Lower leg skin (tissue), 4 donors: Measurements from ENCODE around the gene FBLN2. TPM values are rescaled to one million over a fixed set of nuclear protein-coding genes. Genes with fewer than 3 reads are reported as not detected.
A peak's percentile ranks its signal among the peaks of the same experiment; 100 is the strongest.

Experiments
- DNase-seq, 2 donors: peaks; one replicate each; pipeline ENCODE4 v3.0.0-alpha.2; 2019; ENCODE audit warnings: low spot score in 2 of 2
- H3K4me3 ChIP-seq: fragments of 200-600 bp; sonication (generic); 2 replicates; pipeline ENCODE4 v1.5.1; 2017; ENCODE audit warnings: mild to moderate bottlenecking, low read depth; ENCODE audit not compliant: poor library complexity, severe bottlenecking
- POLR2A ChIP-seq, 2 donors: fragments of 450-650 bp; IDR thresholded peaks; one replicate each; pipeline ENCODE4 v1.6.1; 2016 to 2017; ENCODE audit warnings: antibody characterized with exemption in 2 of 2, mild to moderate bottlenecking in 1 of 2, moderate library complexity in 1 of 2
- WGBS, 2 donors: methylation state at CpG; one replicate each; pipeline ENCODE4 v1.1.5; 2018; 5-methylcytosine and 5-hydroxymethylcytosine counted together
- intact Hi-C: fragments of 100-400 bp; cut with DNase I; formaldehyde crosslinking; loops from one replicate; pipeline ENCODE4 v1.15.0; 2023; ENCODE audit warnings: low total_unique reads
- total RNA-seq, 4 donors: library from RNA; depleted of rRNA; stranded (reverse); fragments of >200 nt; gene quantifications; one replicate each; pipeline ENCODE4 v1.1.0, GENCODE V29; 2016
- TF ChIP-seq, protein P1 (sequence below), 3 donors: fragments of 450-650 bp; IDR thresholded peaks; one replicate each; pipeline ENCODE4 v1.5.1; 2016; ENCODE audit warnings: antibody characterized with exemption in 3 of 3, mild to moderate bottlenecking in 3 of 3, moderate library complexity in 2 of 3

The FBLN2 gene
- total RNA-seq, 4 donors from 2014 or later: 40.1 to 153 (median 64.0) TPM

DNA sequence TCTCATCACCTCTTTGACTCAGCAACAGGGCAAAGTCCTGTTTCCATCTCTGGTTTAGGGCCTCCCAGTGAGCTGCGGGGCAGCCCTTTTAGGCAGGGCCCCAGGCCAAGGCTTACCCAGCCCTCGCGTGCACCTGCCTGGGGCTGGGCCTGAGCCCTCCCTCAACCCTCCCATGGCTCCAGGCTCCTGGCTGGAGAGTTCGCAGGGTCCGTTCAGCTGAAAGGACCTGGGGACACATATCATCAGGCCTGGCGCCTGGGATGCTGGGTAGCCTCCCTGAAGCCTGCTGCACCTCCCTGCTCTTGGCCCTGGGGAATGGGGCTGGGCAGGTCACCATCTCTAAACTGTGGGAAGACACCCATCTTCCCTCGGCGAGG is 39.1 kb upstream of the FBLN2 start:
- no peak overlapping the region for H3K4me3 ChIP-seq
- TF ChIP-seq, protein P1, sequence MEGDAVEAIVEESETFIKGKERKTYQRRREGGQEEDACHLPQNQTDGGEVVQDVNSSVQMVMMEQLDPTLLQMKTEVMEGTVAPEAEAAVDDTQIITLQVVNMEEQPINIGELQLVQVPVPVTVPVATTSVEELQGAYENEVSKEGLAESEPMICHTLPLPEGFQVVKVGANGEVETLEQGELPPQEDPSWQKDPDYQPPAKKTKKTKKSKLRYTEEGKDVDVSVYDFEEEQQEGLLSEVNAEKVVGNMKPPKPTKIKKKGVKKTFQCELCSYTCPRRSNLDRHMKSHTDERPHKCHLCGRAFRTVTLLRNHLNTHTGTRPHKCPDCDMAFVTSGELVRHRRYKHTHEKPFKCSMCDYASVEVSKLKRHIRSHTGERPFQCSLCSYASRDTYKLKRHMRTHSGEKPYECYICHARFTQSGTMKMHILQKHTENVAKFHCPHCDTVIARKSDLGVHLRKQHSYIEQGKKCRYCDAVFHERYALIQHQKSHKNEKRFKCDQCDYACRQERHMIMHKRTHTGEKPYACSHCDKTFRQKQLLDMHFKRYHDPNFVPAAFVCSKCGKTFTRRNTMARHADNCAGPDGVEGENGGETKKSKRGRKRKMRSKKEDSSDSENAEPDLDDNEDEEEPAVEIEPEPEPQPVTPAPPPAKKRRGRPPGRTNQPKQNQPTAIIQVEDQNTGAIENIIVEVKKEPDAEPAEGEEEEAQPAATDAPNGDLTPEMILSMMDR (IDR thresholded peaks at IDR 0.05): no peak
- intact Hi-C loops: loop anchor here (5.0 kb wide), 1 partner anchor 122 kb away; no protein-coding TSS in a partner anchor
- DNase-seq: no peak
- 80 to 86% methylated on average over 8 of the region's 8 CpGs for WGBS, 2 donors

DNA sequence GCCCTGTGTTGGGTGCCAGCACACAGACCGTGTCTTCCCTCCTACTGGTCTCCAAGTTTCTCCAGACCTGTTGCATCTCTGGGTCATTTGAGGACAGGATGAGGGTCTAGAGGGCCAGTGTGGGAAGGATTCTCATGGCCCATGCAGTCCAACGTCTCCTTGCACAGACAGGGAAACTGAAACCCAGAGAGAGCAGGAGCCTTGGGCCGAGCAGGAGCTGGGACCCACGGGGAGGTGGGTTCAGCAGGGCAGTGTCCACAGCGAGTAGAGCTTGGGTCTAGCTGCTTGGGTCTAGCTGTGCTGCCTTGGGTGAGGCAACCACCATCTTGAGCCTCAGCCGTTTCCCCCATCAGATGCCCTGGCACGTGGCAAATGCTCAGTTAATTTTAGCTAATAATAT is 36.5 kb upstream of the FBLN2 start:
- DNase-seq: no peak
- intact Hi-C loops: no loop called here
- WGBS, 2 donors: 86 to 87% methylated on average over 7 of the region's 7 CpGs
- no peak for TF ChIP-seq POLR2A (IDR thresholded peaks at IDR 0.05)
- TF ChIP-seq, protein P1 (IDR thresholded peaks at IDR 0.05): no peak
- no peak overlapping the region for H3K4me3 ChIP-seq

DNA sequence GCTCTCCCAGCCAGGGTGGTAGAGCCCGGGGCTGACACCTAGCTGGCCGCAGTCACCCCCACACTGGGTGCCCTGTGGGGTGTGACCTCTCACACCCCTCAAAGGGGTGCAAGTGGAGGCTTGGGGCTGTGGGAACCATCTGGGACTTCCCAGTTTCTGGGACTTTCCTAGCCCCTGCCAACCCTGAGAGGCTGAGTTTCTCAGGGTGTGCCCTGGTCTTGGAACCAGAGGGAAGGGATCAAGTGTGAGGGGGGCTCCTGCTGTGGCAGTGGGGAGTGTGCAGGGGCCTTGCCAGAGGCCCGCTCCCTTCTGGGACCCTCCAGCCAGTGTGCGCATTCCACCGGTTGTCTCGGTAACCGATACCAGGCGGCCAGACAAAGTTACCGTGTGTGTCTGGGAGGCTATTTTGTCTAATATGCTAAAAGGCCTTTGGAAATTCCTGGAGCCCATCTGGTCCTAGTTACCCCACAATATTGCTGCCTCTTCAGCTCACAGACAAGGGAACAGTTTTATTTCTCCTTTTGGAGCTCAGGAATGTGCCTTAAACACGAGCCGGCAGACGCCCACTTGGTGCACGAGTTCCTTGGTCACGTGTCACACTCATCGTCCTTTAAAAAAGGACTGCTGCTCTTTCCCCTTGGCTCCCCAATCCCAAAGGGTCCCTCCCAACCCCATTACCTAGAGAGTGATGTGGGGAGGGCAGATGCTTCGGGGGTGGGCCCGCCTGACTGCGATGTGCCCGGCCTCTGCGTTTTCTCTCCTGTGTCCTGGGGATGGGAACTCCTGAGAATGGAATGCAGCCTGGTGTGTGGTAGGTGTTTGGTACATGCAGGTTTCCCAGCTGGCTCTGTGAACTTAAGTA is 35.6 kb upstream of the FBLN2 start:
- peak; percentile 71 to 93 for DNase-seq
- no peak overlapping the region for H3K4me3 ChIP-seq
- TF ChIP-seq, protein P1 (IDR thresholded peaks at IDR 0.05): no peak
- TF ChIP-seq POLR2A (IDR thresholded peaks at IDR 0.05): no peak
- intact Hi-C loops: no loop called here
- 43 to 52% methylated on average over 18 to 19 of the region's 20 CpGs for WGBS, 2 donors

DNA sequence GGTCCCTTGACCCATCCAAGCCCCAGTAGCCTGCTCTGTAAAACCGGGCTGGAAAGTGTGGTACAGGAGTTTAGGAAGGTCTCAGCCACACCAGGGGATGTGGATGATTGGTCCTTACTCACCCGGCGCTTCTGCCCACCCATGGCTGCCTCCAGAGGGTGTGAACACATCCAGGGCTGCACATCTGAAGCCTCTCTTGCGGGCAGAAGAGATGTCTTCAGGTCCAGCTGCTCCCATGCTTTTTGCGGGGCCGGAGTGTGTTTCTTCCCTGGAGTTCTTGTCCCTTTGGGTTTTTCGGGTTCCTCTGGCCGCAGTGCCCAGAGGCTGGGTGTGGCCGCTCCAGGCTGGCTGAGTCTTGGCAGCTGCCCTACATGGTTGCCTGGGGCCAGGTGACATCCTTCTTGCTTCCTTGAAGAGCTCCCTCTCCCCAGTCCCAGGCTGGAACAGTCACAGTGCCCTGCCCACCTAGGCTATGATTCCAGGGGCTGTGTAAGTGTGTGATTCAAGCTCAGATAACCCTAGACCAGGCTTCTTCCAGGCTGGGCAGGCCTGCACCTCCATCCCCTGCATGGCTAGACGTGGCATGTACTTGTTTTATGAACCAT is 34.9 kb upstream of the FBLN2 start:
- no peak overlapping the region for H3K4me3 ChIP-seq
- WGBS, 2 donors: 29 to 36% methylated on average over 10 of the region's 10 CpGs
- TF ChIP-seq POLR2A (IDR thresholded peaks at IDR 0.05): no peak
- TF ChIP-seq, protein P1 (IDR thresholded peaks at IDR 0.05): no peak
- intact Hi-C loops: no loop called here
- no peak for DNase-seq

DNA sequence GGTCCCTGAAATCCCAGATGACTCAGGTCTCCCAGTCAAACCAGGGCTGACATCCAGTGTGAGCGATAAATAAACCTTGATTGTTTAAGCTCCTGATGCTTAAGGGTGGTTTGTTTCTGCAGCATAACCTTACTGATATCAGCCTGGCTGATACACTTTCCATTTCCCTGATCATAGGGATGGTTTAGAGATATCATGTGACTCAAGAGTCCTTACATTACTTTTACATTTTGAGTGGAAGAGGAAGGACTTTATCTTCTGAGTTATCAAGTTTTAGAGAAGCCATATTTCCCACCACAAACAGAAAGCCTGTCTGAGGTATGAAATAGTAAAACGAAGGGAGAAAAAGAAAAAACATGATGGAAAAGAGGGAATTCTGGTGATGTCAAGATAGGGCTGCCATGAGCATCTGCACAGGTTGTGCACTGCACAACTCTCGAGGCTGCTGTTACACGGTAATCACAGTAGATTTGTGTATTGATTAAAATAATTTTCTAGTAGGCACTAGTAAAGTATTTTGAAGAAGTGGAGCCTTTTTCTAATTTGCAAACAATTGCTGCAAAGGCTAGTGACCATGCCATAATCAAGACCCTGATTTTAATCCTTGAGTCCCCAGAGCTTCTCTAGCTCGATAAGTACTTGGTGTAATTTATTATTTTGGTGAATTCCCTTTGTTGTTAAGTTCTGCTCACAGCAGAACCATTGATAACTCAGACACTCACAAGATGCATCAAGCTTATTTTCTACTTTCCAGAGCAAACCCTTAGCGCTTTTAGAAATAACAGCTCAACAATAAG is 34.1 kb upstream of the FBLN2 start:
- DNase-seq: no peak
- intact Hi-C loops: no loop called here
- TF ChIP-seq POLR2A (IDR thresholded peaks at IDR 0.05): no peak
- TF ChIP-seq, protein P1 (IDR thresholded peaks at IDR 0.05): no peak
- no peak overlapping the region for H3K4me3 ChIP-seq
- WGBS, 2 donors: 85 to 93% methylated on average over 6 of the region's 6 CpGs
